ENCODE results near the gene ANKRD6. TPM values are rescaled to one million over a fixed set of nuclear protein-coding genes. Genes with fewer than 3 reads are reported as not detected.

ANKRD6 gene
- total RNA-seq, 4 donors from 2014 or later = 7.7 to 18.5 (median 11.9) TPM

DNA sequence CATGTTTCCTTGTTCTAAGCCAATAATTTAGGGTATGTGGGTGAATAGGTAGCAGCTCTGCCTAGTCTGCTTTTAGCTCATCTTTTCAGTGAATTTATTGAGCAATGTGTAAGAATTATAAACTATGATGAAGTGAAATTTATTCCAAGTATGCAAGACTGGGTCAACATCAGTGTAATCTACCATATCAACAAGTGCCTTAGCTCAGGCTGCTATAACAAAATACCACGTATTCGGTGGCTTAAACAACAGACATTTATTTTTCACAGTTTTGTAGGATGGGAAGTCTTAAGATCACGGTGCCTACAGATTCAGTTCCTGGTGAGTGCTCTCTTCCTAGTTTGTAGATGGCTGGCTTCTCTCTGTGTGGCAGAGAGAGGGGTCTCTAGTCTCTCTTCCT is 151.6 kb downstream of the ANKRD6 start:
- TF ChIP-seq, protein P1, sequence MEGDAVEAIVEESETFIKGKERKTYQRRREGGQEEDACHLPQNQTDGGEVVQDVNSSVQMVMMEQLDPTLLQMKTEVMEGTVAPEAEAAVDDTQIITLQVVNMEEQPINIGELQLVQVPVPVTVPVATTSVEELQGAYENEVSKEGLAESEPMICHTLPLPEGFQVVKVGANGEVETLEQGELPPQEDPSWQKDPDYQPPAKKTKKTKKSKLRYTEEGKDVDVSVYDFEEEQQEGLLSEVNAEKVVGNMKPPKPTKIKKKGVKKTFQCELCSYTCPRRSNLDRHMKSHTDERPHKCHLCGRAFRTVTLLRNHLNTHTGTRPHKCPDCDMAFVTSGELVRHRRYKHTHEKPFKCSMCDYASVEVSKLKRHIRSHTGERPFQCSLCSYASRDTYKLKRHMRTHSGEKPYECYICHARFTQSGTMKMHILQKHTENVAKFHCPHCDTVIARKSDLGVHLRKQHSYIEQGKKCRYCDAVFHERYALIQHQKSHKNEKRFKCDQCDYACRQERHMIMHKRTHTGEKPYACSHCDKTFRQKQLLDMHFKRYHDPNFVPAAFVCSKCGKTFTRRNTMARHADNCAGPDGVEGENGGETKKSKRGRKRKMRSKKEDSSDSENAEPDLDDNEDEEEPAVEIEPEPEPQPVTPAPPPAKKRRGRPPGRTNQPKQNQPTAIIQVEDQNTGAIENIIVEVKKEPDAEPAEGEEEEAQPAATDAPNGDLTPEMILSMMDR (IDR thresholded peaks at IDR 0.05; ENCODE audit: low read depth) = no peak

DNA sequence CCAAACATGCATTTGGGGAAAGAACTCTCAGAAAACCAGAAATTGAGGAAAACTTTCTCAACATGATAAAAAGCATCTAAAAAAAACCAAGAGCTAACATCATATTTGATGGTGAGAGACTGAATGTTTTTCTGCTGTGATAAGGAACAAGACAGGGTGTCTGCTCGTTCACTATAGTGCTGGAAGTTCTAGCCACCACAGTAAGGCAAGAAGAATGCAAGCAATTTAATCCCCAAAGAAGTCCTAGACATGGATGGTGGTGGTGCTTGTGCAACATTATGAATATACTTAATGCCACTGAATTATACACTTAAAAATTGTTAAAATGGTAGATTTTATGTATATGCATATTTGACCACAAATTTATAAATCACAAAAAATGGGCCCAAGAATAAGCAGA is 152.2 kb downstream of the ANKRD6 start:
- TF ChIP-seq, protein P1 (IDR thresholded peaks at IDR 0.05; ENCODE audit: low read depth) = no peak

DNA sequence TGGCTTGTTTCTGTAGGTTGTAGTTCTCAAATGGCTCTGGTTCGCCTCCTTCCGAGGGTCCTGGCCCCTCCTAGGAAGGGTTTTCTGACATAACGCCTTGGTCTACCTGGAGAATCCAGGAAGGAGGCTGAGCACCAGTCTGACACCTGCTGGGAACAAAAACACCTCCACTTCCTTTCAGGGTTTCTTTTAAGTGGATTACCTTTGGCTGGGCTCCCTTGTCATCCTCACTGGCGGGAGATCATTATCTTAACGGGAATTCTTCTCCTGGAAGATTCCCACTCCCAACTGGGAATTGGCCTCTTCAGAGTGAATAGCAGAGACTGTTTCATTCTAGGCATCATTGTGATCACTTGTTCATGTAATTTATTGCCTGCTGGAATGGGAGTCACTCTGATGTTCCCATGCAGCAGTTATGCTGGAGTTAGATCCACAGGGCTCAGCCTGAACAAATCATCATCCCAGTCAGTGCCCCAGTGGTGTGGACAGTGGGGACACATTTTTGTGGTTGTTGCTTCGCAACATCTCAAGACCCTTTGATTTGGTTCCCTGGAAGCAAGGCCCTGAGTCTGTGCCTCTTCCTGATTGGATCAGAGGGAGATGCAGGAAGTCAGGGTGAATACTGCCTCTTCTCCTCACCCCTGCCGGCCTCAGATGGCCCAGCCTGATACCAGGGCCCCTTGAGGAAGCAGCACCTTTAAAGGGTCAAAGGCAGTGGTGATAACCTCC is 156.5 kb downstream of the ANKRD6 start:
- TF ChIP-seq, protein P1 (IDR thresholded peaks at IDR 0.05; ENCODE audit: low read depth) = no peak

DNA sequence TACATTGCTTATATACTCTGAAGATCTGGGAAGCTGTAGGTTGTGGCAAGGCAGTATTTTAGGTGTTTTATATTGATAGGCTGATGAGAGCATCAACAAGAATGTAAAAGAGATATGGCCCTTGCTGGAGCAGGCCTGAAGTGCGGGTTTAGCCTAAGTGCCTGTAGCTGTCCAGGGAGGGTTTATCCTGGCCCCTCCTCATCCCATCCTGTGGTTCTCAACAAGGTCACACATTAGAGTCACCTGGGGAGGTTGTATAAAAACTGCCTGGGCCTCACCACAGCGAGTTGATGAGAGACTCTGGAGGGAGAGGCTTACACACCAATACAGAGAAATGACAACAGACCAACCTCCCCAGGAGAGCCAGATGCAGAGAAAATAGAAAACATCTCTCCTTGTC is 157.2 kb downstream of the ANKRD6 start:
- TF ChIP-seq, protein P1 (IDR thresholded peaks at IDR 0.05; ENCODE audit: low read depth) = no peak

DNA sequence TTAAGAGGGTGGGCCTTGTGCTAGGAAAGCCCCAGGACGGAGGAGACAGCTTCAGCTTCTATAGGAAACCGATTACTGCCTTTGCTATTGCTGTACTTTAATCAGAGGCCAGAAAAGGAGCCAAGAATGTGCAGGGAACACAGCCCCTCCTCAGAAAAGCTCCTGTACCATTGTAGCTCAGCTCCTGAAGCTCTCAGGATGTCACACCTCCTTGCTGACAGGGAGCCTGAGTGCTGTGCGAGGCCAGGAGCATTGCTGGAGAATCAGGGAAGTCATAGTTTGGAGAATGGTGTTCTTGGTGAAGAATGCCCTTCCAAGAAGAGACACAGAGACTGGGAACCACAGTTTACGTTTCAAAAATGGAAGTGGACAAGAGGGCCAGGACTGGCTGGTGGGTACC is 158.8 kb downstream of the ANKRD6 start:
- TF ChIP-seq, protein P1 (IDR thresholded peaks at IDR 0.05; ENCODE audit: low read depth) = no peak

DNA sequence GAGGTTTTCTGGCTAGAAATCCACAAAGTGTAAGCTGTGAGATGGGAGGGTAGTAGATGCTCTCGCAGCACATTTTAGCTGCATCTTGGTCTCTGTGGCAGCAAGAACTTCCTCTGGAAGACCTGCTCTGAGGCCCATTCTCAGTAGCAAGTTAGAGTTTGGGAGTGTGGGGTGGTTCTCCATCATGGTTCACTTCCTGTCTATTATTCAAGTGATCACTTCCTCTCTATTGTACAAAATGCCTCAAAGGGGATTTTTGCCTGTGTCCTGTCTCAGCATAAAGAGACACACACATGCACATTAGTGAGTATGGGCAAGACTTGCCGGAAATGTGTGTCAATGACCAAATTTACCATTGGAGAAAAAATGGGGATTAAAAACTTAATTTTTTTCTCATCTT is 163.1 kb downstream of the ANKRD6 start:
- TF ChIP-seq, protein P1 (IDR thresholded peaks at IDR 0.05; ENCODE audit: low read depth) = no peak

DNA sequence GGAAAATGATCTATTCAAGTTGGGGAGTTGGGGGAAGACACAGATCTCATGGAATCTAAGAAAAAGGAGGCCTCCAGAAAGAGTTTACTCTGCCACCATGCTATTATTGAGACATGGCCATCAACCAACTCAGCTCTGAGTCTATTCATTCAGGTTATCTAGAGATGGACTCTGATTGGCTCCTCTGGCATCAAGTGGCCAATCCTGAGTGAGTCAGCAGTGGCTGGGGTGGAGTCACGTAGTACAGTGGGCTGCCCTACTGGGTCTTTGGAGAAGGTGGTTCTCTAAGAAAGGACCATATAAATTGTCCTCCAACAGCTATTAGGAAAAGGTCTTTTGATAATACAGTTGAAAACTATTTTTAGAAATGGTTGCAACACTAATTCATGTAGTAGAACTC is 163.5 kb downstream of the ANKRD6 start:
- TF ChIP-seq, protein P1 (IDR thresholded peaks at IDR 0.05; ENCODE audit: low read depth) = no peak

Data from subcutaneous adipose tissue (tissue), 4 donors.